Heart right ventricle (tissue), 16 donors: ENCODE data around the gene ZNF621. TPM values are rescaled to one million over a fixed set of nuclear protein-coding genes. Genes with fewer than 3 reads are reported as not detected.

Experiments
- ATAC-seq, 8 donors: fragments of 200-7000 bp; cut with Tn5 transposase; one replicate each; pipeline ENCODE4 v1.9.1; 2020; ENCODE audit warnings: mild to moderate bottlenecking in 8 of 8, moderate library complexity in 8 of 8, moderate number of reproducible peaks in 1 of 8
- DNase-seq, 2 donors: peaks; one replicate each; pipeline ENCODE4 v3.0.0-alpha.2; 2020
- H3K27ac ChIP-seq, 10 donors: fragments of 200-600 bp; sonication (generic) in 2 of 10; one replicate each; pipeline versions ENCODE4 v1.5.0 to v1.8.0; 2020 to 2022; ENCODE audit warnings: mild to moderate bottlenecking in 3 of 10
- H3K27me3 ChIP-seq, 7 donors: fragments of 200-600 bp; one replicate each; pipeline ENCODE4 v1.8.0; 2021 to 2022; ENCODE audit warnings: mild to moderate bottlenecking in 2 of 7
- H3K36me3 ChIP-seq, 9 donors: fragments of 200-600 bp; sonication (generic) in 1 of 9; one replicate each; pipeline versions ENCODE4 v1.5.0 to v1.8.0; 2020 to 2022; ENCODE audit warnings: mild to moderate bottlenecking in 2 of 9
- H3K4me1 ChIP-seq, 9 donors: fragments of 200-600 bp; sonication (generic) in 1 of 9; one replicate each; pipeline versions ENCODE4 v1.5.0 to v1.8.0; 2020 to 2022; ENCODE audit warnings: mild to moderate bottlenecking in 4 of 9
- H3K4me3 ChIP-seq, 10 donors: fragments of 200-600 bp; sonication (generic) in 2 of 10; one replicate each; pipeline versions ENCODE4 v1.5.0 to v1.8.0; 2020 to 2022; ENCODE audit warnings: mild to moderate bottlenecking in 7 of 10, moderate library complexity in 2 of 10
- H3K9me3 ChIP-seq, 11 donors: fragments of 200-600 bp in 10 of 11; sonication (generic) in 2 of 11; one replicate each; pipeline versions ENCODE4 v1.5.0 to v1.8.0; 2013 to 2022; ENCODE audit warnings: mild to moderate bottlenecking in 2 of 11, control low read depth in 1 of 11, moderate library complexity in 1 of 11
- CTCF ChIP-seq, 9 donors: fragments of 200-600 bp; sonication (generic) in 2 of 9; IDR thresholded peaks; one replicate each; pipeline versions ENCODE4 v1.5.0 to v1.8.0; 2021 to 2022; ENCODE audit warnings: antibody characterized with exemption in 9 of 9, mild to moderate bottlenecking in 5 of 9, moderate library complexity in 1 of 9
- WGBS, 2 donors: extraction: QIAGEN DNeasy Blood & Tissue Kit; methylation state at CpG; one replicate each; pipeline ENCODE4 v1.1.7; 2013; ENCODE audit warnings: inconsistent platforms in 1 of 2; 5-methylcytosine and 5-hydroxymethylcytosine counted together
- intact Hi-C, 10 donors: fragments of 100-400 bp; cut with DNase I; formaldehyde crosslinking; loops; one replicate each; pipeline versions ENCODE4 v1.11.1 to v1.14.2; 2022
- polyA plus RNA-seq, 2 donors: library from polyadenylated mRNA; stranded (reverse); fragments of 200-250 nt; gene quantifications; one replicate each; pipeline ENCODE4 v1.2.3, GENCODE V29; 2013
- total RNA-seq, 10 donors: library from RNA; stranded (reverse); fragmentation: NEBNext Ultra II Directional in 3 of 10; extraction: Animal tissue kit (Norgen Biotek cat#: 25700) in 3 of 10; gene quantifications; one replicate each; pipeline versions ENCODE4 v1.2.1 to v1.2.4, GENCODE V29; 2021 to 2023
- donor health status: Arrhythmogenic right ventricular cardiomyopathy.
- donor health status: ischemic (EF 13 %, LVEDD 7.1; RV severe dilation, severe dysfunction).
- donor health status: healthy with polysubstance abuse.
- donor health status: DM: no; HTN: yes; CAD: no.
- donor health status: DM: no; HTN: no; CAD: no.
- donor health status: ischemic (EF 25% LVEDD 6.9; RV normal size, moderate dysfunction).
- donor health status: ischemic (EF 25% LVEDD 5.7; RV mildly dilated, moderate dysfunction).
- donor health status: healthy.
- donor health status: DM: yes; HTN: yes; CAD: no.
- donor health status: Ischemic cardiomyopathy.
- donor health status: ischemic (EF 35%, LVEDD 5.7; RV mildly dilated, moderate dysfunction).
- donor health status: nonischemic (EF 11% LVEDD 7.7; RV severe dilation, severe dysfunction).
- donor health status: DM: yes; HTN: yes; CAD: no.
- donor health status: PGD.
- donor health status: ischemic (EF 29% LVEDD 5.4; RV normal size, mild dysfunction).
- donor health status: nonischemic (EF 23%, LVEDD 6.1; RV moderate dilation, normal function).

ZNF621 gene
- total and polyA plus RNA-seq, 12 donors = 5.5 to 14.6 (median 10.5) TPM

- H3K27me3 ChIP-seq = no peaks in the 10 kb centered on the region
- no peak for ATAC-seq
- DNase-seq = no peak
- intact Hi-C loops = loop anchor here in 8 of 10 donors (5.0 to 10.0 kb wide), 6 partner anchors 44 to 204 kb away; partner anchors contain the start of genes RPL14 (in 4 of the 8) and ZNF619 (in 3 of the 8)
- 94 to 96% methylated on average over 3 of the region's 3 CpGs for WGBS, 2 donors
- peaks cover 0 to 20% (median 11%) of the 10 kb centered on the region in 9 donors for H3K4me1 ChIP-seq
- no peak overlapping the region for H3K27ac ChIP-seq
- H3K4me3 ChIP-seq = no peak overlapping the region
- peaks cover 0 to 3% (median 0%) of the 10 kb centered on the region in 11 donors for H3K9me3 ChIP-seq
- TF ChIP-seq CTCF (IDR thresholded peaks at IDR 0.05) = no peak
- peaks cover 0 to 18% (median 8%) of the 10 kb centered on the region in 9 donors for H3K36me3 ChIP-seq
Observed at GRCh38 chr3:40521254-40521653, 3.5 kb upstream of the ZNF621 start.

GRCh38 chr3:40523781-40524180 is 979 bp upstream of the ZNF621 start:
- Histone ChIP-seq H3K27me3 (no peaks in the 10 kb centered on the region), H3K4me3 (peak overlapping the region in 6 of 10 donors; percentile 62 to 97 (median 78)), H3K9me3 (peaks cover 0 to 3% (median 0%) of the 10 kb centered on the region in 11 donors), H3K4me1 (peaks cover 0 to 22% (median 12%) of the 10 kb centered on the region in 9 donors), H3K36me3 (peaks cover 0 to 29% (median 8%) of the 10 kb centered on the region in 9 donors), H3K27ac (peak overlapping the region in 8 of 10 donors; percentile 86 to 96 (median 92))
- WGBS, 2 donors = 34 to 42% methylated on average over 2 of the region's 2 CpGs
- no peak for DNase-seq
- TF ChIP-seq CTCF (IDR thresholded peaks at IDR 0.05) = no peak
- intact Hi-C loops = loop anchor here in 8 of 10 donors (2.0 to 10.0 kb wide), 8 partner anchors 46 to 206 kb away; partner anchors contain the start of genes RPL14 (in 4 of the 8) and ZNF619 (in 4 of the 8)
- ATAC-seq = peak in 4 of 8 donors; percentile 36 to 61 (median 47)

- Histone ChIP-seq H3K36me3 (peaks cover 0 to 33% (median 12%) of the 10 kb centered on the region in 9 donors), H3K4me3 (peak overlapping the region; percentile 62 to 97 (median 78)), H3K27ac (peak overlapping the region; percentile 57 to 96 (median 90)), H3K9me3 (no peaks in the 10 kb centered on the region), H3K27me3 (no peaks in the 10 kb centered on the region), H3K4me1 (peaks cover 0 to 22% (median 12%) of the 10 kb centered on the region in 9 donors)
- DNase-seq (no peak), ATAC-seq (no peak)
- no peak for TF ChIP-seq CTCF (IDR thresholded peaks at IDR 0.05)
- intact Hi-C loops = loop anchor here in 8 of 10 donors (2.0 to 10.0 kb wide), 8 partner anchors 47 to 207 kb away; partner anchors contain the start of genes RPL14 (in 4 of the 8) and ZNF619 (in 4 of the 8)
- WGBS, 2 donors = 33 to 36% methylated on average over 5 of the region's 5 CpGs
Observed at GRCh38 chr3:40524222-40524567, 565 bp upstream of the ZNF621 start.

GRCh38 chr3:40528426-40528825 is 3.7 kb downstream of the ZNF621 start:
- no peak for TF ChIP-seq CTCF (IDR thresholded peaks at IDR 0.05)
- H3K4me3 ChIP-seq = no peak overlapping the region
- ATAC-seq (no peak), DNase-seq (no peak)
- no peak overlapping the region for H3K27ac ChIP-seq
- peaks cover 6 to 75% (median 54%) of the 10 kb centered on the region in 9 donors for H3K36me3 ChIP-seq
- H3K4me1 ChIP-seq = peaks cover 0 to 22% (median 12%) of the 10 kb centered on the region in 9 donors
- intact Hi-C loops = loop anchor here in 5 of 10 donors (5.0 to 10.0 kb wide), 4 partner anchors 54 to 194 kb away; partner anchors contain the start of genes RPL14 (in 2 of the 5) and ZNF619 (in 2 of the 5)
- H3K9me3 ChIP-seq = peaks cover 0 to 29% (median 10%) of the 10 kb centered on the region in 11 donors
- 94 to 96% methylated on average over 3 of the region's 3 CpGs for WGBS, 2 donors
- no peaks in the 10 kb centered on the region for H3K27me3 ChIP-seq
